Activated CD4-positive, alpha-beta T cell treated with anti-CD3 and anti-CD28 coated beads for 36 hours (primary cell): Measurements from ENCODE around the gene DNAH1. TPM values are rescaled to one million over a fixed set of nuclear protein-coding genes. Genes with fewer than 3 reads are reported as not detected.

Experiments
- ATAC-seq: fragments of 200-7000 bp; cut with Tn5 transposase; one replicate; pipeline ENCODE4 v1.10.0; 2021; ENCODE audit warnings: mild to moderate bottlenecking, moderate library complexity
- CTCF ChIA-PET: fragments of 350-600 bp; sonication (Branson Sonifier 250); formaldehyde crosslinking; loops from one replicate; lab custom pipeline; 2021; ENCODE audit warnings: antibody characterized with exemption; lab: Charles Lee
- POLR2A ChIA-PET: fragments of 350-600 bp; sonication (Branson Sonifier 250); formaldehyde crosslinking; loops from one replicate; lab custom pipeline; 2021; ENCODE audit warnings: antibody characterized with exemption, inconsistent platforms; lab: Charles Lee
- DNase-seq: peaks from one replicate; pipeline ENCODE4 v3.0.0-alpha.2; 2020
- H3K27ac Mint-ChIP-seq: one replicate; pipeline ENCODE4 v1.8.0; 2021; ENCODE audit warnings: mixed read lengths
- H3K27me3 Mint-ChIP-seq: one replicate; pipeline ENCODE4 v1.8.0; 2021; ENCODE audit warnings: mixed read lengths
- H3K36me3 Mint-ChIP-seq: one replicate; pipeline ENCODE4 v1.8.0; 2021; ENCODE audit warnings: low read depth, mixed read lengths
- H3K4me1 Mint-ChIP-seq: one replicate; pipeline ENCODE4 v1.8.0; 2021; ENCODE audit warnings: mixed read lengths
- H3K4me3 Mint-ChIP-seq: one replicate; pipeline ENCODE4 v1.8.0; 2021; ENCODE audit warnings: mild to moderate bottlenecking, moderate library complexity, mixed read lengths
- H3K9me3 Mint-ChIP-seq: one replicate; pipeline ENCODE4 v1.8.0; 2021; ENCODE audit warnings: low read depth, mixed read lengths
- intact Hi-C, 2 experiments: fragments of 100-400 bp; cut with DNase I in 1 of 2; cut with micrococcal nuclease in 1 of 2; formaldehyde crosslinking; loops; one replicate each; pipeline versions ENCODE4 v1.14.2 to v1.15.1; 2022 to 2024; cut with DNase I, micrococcal nuclease
- total RNA-seq, 2 experiments: library from RNA; stranded (reverse); gene quantifications; one replicate each; pipeline ENCODE4 v1.2.3, GENCODE V29; 2021

DNAH1 gene
- total RNA-seq, 2 experiments from 2014 or later = 7.4 to 10.1 TPM

DNA sequence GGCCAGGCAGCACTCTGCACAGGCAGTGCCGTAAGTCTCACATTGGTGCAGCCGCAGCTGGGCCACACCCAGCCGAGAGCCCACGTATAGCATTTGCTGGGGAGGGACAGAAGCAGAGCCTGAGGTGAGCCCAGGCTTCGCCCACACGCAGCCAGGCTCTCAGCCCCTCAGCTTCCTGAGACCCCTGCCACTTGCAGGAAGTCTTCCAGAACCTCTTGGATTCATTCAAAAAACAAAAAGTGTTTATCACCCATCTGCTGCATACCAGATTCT lies 121.9 kb downstream of the DNAH1 start:
- CTCF ChIA-PET = interaction anchor here (2.6 kb wide), 1 partner anchor 10 kb away, joined by 11 read pairs; no protein-coding TSS in a partner anchor
- intact Hi-C loops = no loop called here
- no peaks in the 10 kb centered on the region for H3K27me3 Mint-ChIP-seq
- H3K4me3 Mint-ChIP-seq = no peak overlapping the region
- no peak overlapping the region for H3K27ac Mint-ChIP-seq
- no peak for DNase-seq
- no peaks in the 10 kb centered on the region for H3K36me3 Mint-ChIP-seq
- POLR2A ChIA-PET = no interaction called here
- no peak for ATAC-seq
- H3K9me3 Mint-ChIP-seq = no peaks in the 10 kb centered on the region
- H3K4me1 Mint-ChIP-seq = no peaks in the 10 kb centered on the region

DNA sequence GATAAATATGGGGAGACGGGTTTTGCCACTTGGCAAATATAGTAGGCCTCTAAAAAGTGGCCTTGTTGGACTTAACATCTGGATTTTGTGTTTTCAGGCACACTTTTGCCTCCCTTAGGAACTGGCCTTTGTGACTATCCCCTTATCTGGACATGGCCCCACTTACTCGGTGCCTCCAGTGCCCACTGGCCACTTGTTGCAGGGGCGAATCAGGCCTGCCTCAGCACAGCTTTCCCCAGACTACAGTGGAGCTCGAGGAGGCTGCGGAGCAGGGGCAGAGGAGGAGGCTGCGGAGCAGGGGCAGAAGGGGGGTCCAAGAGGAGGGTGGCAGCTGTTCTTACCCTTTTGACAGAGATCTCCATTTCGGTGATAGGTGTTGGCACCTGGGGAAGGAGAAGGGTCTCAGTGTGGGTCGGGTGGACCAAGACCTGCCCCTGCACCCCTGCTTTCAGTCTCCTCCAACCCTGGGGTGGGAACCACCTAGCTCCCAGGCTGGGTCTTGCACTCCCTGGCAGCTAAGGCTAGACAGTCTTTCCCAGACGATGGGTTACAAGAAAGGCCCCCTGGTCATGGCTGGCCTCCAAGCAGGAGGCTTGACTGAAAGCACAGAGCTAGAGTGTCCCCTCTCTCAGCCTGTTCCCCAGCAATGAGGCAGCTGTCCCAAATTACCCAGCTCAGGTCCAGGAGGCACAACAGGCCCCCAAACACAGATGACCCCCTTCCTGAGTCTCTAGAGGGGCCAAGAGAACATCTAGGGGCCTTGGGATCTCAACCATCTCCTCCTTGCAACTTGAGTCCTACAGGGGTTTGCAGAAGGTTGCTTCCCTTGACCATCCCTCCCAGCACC lies 122.7 kb downstream of the DNAH1 start:
- CTCF ChIA-PET = interaction anchor here (0.7 to 2.6 kb wide), 4 partner anchors 8 to 43 kb away, joined by 3 to 11 read pairs (median 3); no protein-coding TSS in a partner anchor
- Mint-ChIP-seq H3K4me1 (no peaks in the 10 kb centered on the region), H3K27ac (no peak overlapping the region), H3K27me3 (no peaks in the 10 kb centered on the region), H3K36me3 (no peaks in the 10 kb centered on the region), H3K9me3 (no peaks in the 10 kb centered on the region), H3K4me3 (no peak overlapping the region)
- intact Hi-C loops = no loop called here
- ATAC-seq (no peak), DNase-seq (no peak)
- POLR2A ChIA-PET = no interaction called here

DNA sequence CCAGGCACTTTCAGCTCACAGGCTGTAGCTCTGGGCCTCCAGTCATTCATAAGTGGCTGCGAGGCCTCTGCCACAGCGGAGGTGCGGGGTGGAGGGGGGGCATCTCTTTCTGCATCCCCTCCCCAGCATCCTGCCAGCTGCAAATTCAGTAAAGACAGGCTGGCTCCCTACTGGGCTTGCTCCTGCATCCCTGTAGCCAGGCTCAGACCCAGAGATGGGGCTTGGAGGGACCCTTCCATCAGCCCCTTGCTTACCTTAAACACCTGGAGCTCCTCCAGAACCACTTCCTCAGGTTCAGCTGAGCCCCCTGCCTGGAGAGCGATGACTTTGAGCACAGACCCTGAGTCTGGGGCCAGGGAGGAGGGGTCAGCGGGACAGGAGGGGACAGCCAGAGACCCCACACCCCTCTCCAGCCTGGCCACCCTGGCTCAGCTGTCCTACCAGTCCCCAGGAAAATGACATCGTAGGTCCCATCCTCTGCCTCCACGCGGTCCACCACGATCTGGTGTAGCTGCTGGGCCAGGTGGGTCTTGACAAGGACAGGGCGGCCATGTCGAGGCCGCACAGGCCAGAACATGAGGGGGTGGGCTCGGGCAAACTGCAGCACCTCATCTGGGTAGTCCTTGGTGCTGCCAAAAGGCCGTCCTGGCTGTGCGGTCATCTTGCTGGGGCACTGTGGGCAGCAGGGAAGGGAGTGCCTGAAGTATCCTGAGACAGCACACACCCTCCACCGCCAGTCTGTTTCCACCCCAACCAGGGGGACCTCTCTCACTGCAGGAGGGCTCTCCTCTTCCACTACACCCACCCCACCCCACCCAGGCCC lies 123.5 kb downstream of the DNAH1 start:
- Mint-ChIP-seq H3K27ac (no peak overlapping the region), H3K27me3 (no peaks in the 10 kb centered on the region), H3K4me1 (no peaks in the 10 kb centered on the region), H3K9me3 (no peaks in the 10 kb centered on the region), H3K4me3 (no peak overlapping the region), H3K36me3 (no peaks in the 10 kb centered on the region)
- DNase-seq (no peak), ATAC-seq (no peak)
- intact Hi-C loops = loop anchor here in 1 of 2 experiments (10.0 kb wide), 1 partner anchor 215 kb away; the partner anchor contains the start of gene TLR9
- CTCF ChIA-PET = interaction anchor here (0.7 to 2.6 kb wide), 3 partner anchors 8 to 44 kb away, joined by 3 to 11 read pairs (median 3); no protein-coding TSS in a partner anchor
- POLR2A ChIA-PET = no interaction called here

DNA sequence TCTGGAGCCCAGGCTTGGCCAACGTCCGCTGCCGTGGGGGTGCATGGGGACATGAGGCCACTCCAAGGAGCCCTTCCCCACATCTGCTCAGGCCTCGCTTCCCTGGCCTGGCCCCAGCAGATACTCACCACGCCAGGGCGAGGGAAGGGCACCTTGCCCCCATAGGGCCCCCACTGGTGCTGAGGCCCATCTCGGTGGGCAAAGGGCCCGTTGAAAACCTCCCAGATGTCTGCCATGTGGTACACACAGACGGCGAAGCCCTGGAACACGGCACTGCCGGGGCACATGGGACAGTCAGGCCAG lies 124.1 kb downstream of the DNAH1 start:
- Mint-ChIP-seq H3K4me1 (no peaks in the 10 kb centered on the region), H3K27ac (no peak overlapping the region), H3K4me3 (no peak overlapping the region), H3K36me3 (no peaks in the 10 kb centered on the region), H3K9me3 (no peaks in the 10 kb centered on the region), H3K27me3 (no peaks in the 10 kb centered on the region)
- ChIA-PET CTCF (interaction anchor here (0.6 to 2.6 kb wide), 3 partner anchors 8 to 54 kb away, joined by 3 to 11 read pairs (median 3); partner anchors contain the start of gene NISCH), POLR2A (no interaction called here)
- intact Hi-C loops = loop anchor here in 1 of 2 experiments (10.0 kb wide), 1 partner anchor 215 kb away; the partner anchor contains the start of gene TLR9
- ATAC-seq (no peak), DNase-seq (no peak)

DNA sequence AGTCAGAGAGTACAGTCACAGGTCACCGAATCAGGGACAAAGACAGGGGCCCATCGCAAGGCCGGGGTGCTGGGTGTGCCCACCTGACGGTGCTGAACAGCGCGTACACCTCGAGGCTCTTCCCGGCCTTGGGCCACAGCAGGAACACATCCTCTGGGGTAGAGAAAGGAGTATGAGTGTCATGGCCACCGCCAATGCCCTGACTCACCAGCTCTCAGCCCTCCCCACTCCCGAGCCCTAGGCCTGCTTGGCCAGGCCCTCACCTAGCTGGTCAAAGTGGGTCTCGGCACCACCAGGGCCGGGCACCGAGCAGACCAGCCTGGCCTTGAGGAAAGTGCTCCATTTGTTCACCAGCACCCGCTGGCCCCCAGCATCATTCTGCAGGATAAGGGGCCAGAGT lies 124.6 kb downstream of the DNAH1 start:
- Mint-ChIP-seq H3K27ac (no peak overlapping the region), H3K4me3 (no peak overlapping the region), H3K27me3 (no peaks in the 10 kb centered on the region), H3K9me3 (no peaks in the 10 kb centered on the region), H3K36me3 (no peaks in the 10 kb centered on the region), H3K4me1 (no peaks in the 10 kb centered on the region)
- ChIA-PET CTCF (interaction anchor here (0.6 to 1.4 kb wide), 6 partner anchors 13 to 152 kb away, joined by 3 to 4 read pairs (median 3); partner anchors contain the start of genes NISCH and TNNC1), POLR2A (no interaction called here)
- ATAC-seq (no peak), DNase-seq (no peak)
- intact Hi-C loops = loop anchor here in 1 of 2 experiments (10.0 kb wide), 1 partner anchor 216 kb away; the partner anchor contains the start of gene TLR9

DNA sequence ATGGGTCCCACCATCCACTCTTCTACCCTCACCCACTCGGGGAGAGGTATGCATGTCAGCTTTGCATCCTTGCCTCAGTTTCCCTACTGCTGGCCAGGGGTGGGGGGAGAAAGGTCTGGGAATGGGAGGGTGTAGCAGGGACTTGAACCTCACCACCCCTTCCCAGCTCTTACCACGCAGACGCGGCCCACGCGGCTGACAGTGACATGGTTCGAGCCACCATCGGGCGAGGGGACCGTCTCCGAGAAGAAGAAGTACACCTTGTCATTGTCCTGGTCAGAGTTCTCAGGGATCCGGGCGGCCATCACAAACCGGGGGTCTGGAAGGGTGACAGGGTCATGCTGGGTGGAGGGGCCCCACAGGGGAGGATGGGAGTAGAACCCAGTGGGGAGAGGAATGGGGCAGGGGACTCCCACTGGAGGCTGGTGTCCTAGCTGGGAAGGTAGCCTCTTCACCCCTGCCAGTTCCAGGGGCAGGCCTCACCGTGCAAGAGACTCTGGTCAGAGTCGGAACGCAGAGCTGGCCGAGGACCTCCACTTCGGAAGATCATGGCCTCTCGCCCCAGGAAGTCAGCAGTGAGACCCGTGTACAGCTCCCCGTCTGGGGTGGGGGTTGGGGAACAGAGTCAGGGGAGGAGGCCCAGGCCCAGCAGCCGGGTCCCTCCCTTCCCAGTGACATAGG lies 125.1 kb downstream of the DNAH1 start:
- Mint-ChIP-seq H3K9me3 (no peaks in the 10 kb centered on the region), H3K27ac (no peak overlapping the region), H3K27me3 (no peaks in the 10 kb centered on the region), H3K4me1 (no peaks in the 10 kb centered on the region), H3K4me3 (no peak overlapping the region), H3K36me3 (no peaks in the 10 kb centered on the region)
- POLR2A ChIA-PET = interaction anchor here (0.9 kb wide), 1 partner anchor 357 kb away, joined by 3 read pairs; no protein-coding TSS in a partner anchor
- intact Hi-C loops = loop anchor here in 1 of 2 experiments (10.0 kb wide), 1 partner anchor 216 kb away; the partner anchor contains the start of gene TLR9
- CTCF ChIA-PET = interaction anchor here (1.0 to 1.4 kb wide), 4 partner anchors 13 to 152 kb away, joined by 3 to 4 read pairs (median 4); partner anchors contain the start of gene TNNC1
- DNase-seq (no peak), ATAC-seq (no peak)

DNA sequence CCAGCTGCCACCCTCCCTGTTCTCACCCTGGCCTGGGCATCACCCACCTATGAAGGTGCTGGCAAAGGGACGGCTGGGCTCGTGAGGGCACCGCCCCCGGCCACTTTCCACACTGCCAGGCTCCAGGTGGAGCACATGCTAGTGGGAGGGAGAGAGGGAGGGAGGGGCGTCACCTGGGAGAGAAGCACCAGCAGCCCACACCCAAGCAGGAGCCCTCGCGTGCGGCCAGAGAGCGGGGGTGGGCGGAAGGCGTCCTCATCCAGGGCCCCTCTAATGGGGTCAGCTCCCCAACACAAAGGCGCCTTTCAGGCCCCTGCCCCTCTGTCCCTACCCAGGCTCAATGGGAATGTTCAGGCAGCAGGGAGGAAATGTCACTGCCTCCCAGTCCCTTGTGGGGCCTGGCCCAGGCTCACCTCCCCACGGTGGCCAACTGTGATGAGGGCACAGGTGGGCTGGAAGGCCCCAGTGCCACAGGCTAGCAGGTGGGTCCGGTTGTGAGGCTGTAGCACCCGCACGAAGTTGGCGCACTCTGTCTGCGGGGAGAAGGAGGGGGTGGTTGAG lies 125.7 kb downstream of the DNAH1 start:
- Mint-ChIP-seq H3K9me3 (no peaks in the 10 kb centered on the region), H3K27me3 (no peaks in the 10 kb centered on the region), H3K27ac (no peak overlapping the region), H3K36me3 (no peaks in the 10 kb centered on the region), H3K4me3 (no peak overlapping the region), H3K4me1 (no peaks in the 10 kb centered on the region)
- CTCF ChIA-PET = interaction anchor here (1.0 to 6.9 kb wide), 5 partner anchors 12 to 153 kb away, joined by 3 to 97 read pairs (median 4); partner anchors contain the start of gene TNNC1
- no peak for DNase-seq
- ATAC-seq = no peak
- intact Hi-C loops = loop anchor here in 1 of 2 experiments (10.0 kb wide), 1 partner anchor 217 kb away; the partner anchor contains the start of gene TLR9
- POLR2A ChIA-PET = interaction anchor here (0.9 kb wide), 1 partner anchor 357 kb away, joined by 3 read pairs; no protein-coding TSS in a partner anchor

DNA sequence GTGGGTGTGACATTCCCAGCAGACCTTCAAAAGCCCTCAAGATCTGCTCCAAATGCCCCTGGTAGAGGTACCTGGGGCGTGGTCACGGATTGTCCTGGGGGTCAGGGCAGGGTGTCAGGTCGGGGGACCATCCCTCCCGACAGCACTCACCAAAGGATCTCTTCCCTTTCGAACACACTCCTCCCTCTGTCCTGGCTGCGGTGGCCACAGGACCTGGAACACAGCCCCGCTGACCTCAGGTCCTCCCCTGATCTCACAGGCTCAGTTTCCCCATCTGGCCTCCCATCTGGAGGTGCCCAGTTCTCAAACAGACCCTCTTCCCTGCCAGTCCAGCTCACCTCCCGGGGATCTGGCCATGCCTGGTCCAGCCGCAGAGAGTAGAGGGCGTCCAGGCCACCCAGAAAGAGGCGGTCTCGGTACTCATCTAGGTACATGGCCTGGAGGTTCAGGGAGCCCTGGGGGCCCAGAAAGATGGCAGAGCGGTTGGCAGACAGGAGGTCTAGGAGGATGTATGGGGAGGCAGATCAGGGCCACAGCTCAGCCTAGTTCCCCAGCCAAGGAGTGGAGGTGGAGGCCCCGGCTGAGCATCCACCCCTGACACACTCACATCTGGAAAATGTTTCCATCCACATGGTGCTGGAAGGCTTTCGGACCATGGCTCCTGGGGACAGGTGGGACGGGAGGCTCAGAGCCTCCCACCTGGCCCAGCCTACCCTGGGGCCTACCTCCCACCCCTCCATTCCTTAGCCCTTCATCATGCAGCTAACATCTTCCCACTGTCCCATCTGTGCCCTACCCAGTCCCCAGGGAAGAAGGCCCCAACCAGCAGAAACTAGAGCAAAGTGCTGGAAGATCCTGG lies 126.5 kb downstream of the DNAH1 start:
- H3K4me3 Mint-ChIP-seq = no peak overlapping the region
- intact Hi-C loops = loop anchor here in 1 of 2 experiments (10.0 kb wide), 1 partner anchor 218 kb away; the partner anchor contains the start of gene TLR9
- H3K9me3 Mint-ChIP-seq = no peaks in the 10 kb centered on the region
- CTCF ChIA-PET = interaction anchor here (6.9 kb wide), 1 partner anchor 13 kb away, joined by 97 read pairs; no protein-coding TSS in a partner anchor
- ATAC-seq = no peak
- no peaks in the 10 kb centered on the region for H3K4me1 Mint-ChIP-seq
- no peaks in the 10 kb centered on the region for H3K36me3 Mint-ChIP-seq
- POLR2A ChIA-PET = interaction anchor here (0.9 kb wide), 1 partner anchor 358 kb away, joined by 3 read pairs; no protein-coding TSS in a partner anchor
- H3K27me3 Mint-ChIP-seq = no peaks in the 10 kb centered on the region
- no peak overlapping the region for H3K27ac Mint-ChIP-seq
- DNase-seq = no peak

DNA sequence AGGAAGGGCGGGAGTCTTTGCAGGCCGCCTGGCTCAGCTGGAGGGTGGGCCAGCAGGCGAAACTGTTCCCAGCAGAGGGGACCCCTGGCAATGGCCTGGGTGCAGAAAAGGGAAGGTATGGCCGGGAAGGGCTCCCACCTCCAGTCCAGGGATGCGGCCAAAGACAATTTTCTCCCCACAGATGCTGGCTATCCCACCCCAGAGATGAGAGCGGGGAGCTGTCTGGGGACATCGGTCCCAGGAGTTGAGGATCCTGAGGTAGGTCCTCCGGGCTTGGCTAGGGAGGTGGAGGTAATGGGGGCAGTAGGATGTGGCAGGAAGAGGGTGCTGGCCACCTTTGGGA lies 127.1 kb downstream of the DNAH1 start:
- Mint-ChIP-seq H3K4me3 (no peak overlapping the region), H3K27me3 (no peaks in the 10 kb centered on the region), H3K36me3 (no peaks in the 10 kb centered on the region), H3K4me1 (no peaks in the 10 kb centered on the region), H3K27ac (no peak overlapping the region), H3K9me3 (no peaks in the 10 kb centered on the region)
- ChIA-PET CTCF (interaction anchor here (6.9 kb wide), 1 partner anchor 13 kb away, joined by 97 read pairs; no protein-coding TSS in a partner anchor), POLR2A (no interaction called here)
- intact Hi-C loops = loop anchor here in 1 of 2 experiments (10.0 kb wide), 1 partner anchor 218 kb away; the partner anchor contains the start of gene TLR9
- DNase-seq = no peak
- ATAC-seq = no peak
